Measurements from ENCODE around the gene PPP1R14C.
A peak's percentile ranks its signal among the peaks of the same experiment; 100 is the strongest.

Gene PPP1R14C

DNA sequence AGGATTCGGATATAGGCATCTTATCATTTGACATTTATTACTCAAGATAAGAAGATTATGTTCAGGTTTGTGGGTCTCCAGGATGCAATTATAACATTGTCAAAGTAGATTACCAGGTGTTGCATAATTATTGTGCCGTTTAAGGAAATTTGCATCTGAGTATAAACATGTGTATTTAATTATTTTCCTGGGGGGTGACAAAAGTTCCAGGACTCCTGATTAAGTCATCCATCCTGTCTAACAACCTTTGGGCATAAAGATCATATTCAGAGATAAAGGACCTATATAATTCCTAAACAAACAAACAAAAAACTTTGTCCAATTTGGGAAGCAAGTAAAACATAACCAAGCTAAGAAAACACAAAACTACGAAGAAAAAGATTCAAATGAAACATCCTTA lies 3.3 kb upstream of the PPP1R14C start:
- DNase-seq: no peak

DNA sequence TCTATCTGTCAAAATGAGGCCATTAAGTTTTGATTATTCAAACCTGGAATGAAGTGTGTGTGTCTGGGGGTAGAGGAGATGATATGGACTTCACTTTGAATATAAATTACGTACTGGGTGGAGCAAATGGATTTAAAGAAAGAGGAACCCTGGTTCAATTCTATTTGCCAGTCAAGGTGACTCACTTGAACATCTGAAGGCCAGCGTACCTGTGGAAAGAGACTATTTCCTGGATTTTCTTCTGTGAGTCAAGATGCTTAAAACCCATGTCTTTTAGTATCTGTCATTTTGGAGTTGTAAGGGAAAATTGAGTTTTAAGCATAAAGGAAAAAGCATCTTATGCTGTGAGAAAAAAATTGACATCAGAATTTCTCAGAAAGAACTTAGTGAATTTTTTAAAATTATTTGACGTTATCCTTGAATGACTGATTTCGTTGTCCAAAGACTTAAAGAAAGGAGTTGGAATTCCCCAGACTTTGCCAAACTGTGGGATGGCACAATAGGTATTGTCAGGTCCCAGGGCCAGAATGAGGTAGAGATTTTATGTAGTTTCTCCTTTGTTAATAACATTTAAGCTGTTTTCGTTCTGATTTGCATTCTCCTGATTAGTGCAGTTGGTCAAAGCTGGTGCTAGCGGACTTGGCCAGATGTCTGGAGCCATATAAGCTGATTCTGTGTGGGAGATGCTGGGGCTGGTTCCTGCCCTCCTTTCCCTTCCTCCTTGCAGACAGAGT lies 2.4 kb upstream of the PPP1R14C start:
- DNase-seq: no peak

DNA sequence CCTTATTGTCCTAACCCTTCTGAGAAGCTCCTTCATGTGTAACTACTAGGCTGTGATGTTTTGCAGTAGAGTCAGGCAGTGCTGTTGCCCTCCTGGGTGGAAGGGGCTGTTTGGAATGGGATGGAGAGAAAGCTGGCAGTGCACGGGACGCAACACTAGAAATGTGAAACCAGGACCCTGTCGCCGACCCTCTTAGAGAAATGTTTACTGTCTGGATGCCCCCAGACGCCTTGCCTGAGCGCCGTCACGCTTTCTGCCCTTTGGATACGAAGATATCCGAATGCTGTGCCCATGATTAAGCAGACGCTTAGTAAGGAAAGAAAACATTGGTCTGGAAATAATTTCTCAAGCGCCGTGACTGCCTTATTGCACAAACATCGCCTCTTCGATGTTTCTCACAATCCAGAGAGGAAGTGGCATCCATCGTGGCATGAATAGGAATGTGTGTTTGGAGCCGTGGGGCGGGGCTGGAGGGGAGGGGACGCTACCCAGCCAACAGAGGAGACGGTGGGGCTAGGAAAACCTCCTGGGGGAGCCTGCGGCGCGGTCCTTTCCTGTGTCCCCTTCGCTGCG lies 661 bp upstream of the PPP1R14C start:
- peak; percentile 50 for DNase-seq

DNA sequence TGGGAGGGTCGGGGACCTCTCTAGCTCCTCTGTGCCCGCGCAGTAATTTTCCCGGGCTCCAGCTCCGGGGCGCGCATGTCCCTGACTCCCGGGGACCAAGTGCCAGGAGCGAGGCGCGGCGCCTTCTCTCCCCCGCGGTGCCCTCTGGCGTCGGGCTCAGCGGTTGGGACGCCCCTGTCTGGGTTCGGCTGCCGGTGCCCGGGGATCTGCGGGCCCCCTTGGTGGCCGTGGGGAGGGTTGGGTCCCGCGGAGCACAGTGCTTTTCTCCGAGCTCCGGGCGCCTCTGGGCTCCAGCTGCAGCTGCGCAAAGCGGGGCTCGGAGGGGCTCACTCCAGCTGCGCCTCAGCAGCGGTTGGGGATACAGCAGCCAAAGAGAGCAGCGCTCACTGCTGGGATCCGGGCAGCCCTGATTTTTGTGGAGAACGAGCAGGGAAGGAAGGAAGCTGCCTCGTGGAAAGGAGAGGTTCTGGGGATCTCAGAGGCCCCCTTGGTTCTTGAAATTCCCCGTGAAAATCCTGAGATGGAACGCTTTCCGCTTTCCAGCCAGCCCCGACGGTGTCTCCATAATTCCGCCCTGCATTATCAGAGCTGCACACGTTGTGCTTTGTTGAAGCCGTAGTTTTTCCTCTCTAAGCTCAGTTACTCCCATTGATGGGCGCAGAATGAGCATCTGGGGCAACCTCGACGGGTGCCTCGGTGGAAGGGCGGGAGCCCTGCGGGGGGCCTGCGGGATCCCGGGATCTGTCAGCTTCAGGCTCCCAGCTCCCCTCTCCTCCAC lies 861 bp downstream of the PPP1R14C start:
- DNase-seq: no peak

DNA sequence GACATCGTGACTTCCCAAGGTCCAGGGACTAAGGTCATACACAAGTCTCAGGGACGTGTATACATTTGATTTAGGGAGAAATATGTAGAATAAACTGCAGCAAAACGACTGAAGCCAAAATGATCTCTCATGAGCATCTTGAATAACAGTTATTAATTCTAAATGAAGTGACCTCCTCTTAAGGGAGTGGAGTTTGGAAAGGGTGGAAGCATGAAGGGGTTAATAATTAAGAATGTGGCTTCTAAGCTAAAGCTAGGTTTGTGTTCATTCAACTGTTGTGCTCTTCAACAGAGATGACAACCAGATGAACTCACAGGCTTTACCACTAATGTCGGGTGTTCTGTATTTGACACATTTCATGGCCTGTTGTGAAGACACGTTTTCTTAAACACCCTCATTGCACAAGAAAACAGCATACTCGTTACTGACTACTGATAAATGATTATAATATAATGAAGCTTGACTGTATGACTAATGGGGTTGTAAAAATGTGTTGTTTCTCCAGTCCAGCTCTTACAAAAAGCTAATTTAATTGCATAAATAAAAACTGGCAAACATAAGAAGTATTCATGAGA lies 1.5 kb downstream of the PPP1R14C start:
- DNase-seq: no peak

DNA sequence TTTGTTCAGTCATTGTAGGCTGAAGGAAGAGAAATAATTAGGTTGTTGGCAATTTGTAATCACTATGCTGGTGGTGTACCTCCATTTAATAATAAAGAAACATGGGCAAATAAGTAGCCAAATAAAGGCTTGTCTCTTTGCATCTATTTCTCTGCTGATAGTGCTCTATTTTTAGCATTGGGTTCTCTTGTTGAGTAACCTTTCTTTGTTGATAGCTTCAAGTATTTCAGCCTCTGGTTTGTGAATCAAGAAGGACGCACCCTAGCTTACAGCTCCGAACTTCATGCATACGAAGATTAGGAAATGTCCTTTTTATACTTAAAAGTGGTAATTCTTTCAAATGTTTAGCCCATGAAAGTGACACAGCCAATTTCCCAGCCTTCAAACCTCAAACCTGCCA lies 2.6 kb downstream of the PPP1R14C start:
- DNase-seq: no peak

DNA sequence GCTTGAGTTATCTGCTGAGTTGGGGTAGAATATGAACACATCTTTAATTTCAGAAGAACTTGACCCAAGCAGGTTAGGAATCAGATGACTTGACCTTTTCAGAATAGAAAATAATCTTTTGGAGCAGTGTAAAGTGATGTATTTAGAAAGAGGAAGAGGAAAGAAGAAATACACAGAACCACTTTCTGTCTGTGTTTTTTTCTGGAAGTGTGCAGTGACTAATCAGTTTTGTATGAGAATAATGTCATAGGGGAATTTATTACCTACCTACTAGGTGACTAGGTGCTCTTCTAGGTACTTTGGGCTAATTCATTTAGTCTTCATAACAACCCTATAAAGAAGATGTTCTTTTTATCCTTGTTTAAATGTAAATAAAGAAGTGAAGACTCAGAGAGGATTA lies 3.0 kb downstream of the PPP1R14C start:
- no peak for DNase-seq

DNA sequence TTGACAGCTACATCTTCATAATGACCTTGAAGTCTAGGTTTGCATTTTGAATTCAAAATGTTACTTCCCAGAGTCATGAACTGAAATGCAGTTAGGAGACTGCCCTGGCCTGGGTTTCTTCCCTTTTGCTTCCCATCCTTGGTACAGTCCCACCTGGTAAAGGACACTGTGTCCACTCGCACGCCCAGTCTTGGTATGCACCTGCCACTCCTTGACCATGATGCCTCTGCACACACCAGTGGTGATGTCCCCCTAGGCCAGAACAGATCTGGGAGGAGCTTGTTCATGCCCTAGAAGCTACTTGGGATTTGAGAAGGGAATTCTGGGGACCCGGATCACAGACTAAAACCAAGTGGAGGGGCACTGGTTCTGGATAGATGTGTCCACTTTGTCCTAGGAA lies 3.6 kb downstream of the PPP1R14C start:
- no peak for DNase-seq

DNA sequence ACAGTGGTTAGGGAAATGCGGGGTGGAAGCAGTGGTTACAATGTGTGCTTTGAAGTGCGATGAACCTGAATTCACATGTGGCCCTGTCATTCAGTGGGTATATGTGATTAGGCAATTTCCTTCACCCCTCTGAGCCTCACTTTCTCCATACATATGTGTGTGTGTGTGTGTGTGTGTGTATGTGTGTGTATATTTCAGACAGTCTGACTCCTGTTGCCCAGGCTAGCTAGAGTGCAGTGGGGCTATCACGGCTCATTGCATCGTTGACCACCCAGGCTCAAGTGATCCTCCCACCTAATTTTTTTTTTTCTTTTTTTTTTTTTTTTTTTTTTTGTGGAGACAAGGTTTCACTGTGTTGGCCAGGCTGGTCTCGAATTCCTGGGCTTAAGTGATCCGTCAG lies 6.3 kb downstream of the PPP1R14C start:
- DNase-seq: no peak

DNA sequence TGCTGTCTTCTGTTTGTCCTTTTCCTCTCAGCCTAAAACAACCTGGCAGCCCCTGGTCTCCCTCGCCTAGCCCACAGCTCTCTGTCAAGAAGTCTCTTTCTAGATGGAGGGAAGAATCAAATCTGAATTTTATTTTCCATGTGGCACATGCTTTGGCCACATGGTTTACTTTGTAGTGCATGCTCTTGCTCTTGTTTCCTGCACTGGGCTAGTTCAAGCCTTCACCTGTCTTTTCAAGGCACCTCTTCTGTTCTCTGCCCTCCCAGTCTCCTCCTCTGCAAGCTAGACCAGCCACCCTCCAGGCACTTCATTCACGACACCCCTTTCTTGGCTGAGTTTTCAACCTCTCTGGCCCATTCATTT lies 7.6 kb downstream of the PPP1R14C start:
- no peak for DNase-seq

DNA sequence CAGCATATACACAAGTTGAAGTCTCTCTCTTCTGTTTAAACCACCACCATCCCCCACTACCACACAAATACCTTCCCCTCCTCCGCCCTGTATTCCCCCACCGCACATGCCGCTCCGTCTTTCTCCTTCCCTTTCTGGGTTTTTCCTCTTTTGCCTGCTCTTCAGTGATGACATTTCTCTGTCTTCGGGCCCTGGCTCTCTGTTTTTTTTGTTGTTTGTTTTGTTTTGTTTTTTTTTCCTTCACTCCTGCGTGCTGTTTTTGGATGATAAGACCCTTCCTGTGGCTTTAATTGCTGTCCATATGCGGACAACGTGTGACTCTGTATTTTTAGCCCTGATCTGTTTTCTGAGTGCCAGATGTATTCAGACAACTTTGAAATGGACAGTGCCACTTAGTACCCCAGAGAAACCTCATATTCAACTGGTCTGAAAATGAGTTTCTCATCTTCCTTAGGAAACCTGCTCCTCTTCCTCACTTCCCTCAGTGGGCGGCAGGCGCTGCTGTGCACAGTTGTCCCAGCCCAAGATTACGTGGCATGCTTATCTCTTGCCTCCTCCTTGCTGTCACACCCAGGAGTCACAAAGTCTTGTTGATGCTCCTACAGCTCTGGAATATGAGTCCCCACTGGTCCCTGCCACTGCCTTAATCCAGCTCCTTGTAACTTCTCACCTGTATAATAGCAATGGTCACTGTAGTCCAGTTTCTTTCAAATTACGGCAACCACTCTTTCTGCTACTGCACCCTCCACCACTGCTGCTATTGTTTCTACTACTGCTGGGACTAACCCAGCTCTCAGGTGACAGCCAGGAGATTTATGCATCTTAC lies 8.2 kb downstream of the PPP1R14C start:
- no peak for DNase-seq

DNA sequence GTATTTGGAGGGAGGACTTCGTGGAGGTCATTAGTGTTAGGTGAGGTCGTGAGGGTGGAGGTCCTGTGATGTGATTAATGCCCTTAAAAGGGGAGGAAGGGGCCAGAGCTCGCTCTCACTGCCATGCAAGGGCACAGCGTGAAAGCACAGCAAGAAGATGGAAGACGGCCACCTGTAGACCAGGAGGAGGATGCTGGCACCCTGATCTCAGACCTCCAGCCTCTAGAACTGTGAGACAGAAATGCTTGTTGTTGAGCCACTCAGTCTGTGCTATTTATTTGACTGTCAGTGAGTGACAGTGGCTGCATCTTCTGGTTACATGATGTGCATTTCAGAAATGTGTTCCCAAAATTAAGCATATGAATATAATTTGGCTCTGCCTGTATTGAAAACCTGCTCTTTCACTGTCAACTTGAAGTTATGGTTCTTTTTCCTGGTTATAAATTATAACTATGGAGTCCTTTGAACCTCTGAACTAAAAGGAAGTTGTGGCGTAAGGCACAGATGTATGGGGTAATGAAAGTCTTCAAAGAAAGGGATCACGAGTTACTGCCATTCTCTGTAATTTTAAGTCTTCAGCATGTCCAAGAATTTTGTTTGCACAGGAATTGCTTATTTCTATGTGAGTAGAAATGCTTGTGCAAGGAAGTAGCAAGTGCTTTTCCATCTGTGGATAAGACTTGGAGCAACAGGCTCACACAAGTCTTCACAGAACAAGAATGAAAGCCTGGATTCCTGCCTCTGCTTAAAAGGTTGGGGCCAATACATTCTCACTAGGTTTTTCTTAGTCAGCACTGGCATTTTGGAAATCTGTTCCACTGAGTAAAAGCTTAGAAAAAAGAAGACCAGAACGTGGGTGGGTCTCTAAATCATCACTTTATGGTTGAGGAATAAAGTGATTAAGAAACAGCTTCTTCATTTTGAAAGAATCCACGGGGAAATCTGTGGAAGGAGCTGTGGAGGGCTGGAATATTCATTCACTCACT lies 10.3 kb downstream of the PPP1R14C start:
- no peak for DNase-seq

DNA sequence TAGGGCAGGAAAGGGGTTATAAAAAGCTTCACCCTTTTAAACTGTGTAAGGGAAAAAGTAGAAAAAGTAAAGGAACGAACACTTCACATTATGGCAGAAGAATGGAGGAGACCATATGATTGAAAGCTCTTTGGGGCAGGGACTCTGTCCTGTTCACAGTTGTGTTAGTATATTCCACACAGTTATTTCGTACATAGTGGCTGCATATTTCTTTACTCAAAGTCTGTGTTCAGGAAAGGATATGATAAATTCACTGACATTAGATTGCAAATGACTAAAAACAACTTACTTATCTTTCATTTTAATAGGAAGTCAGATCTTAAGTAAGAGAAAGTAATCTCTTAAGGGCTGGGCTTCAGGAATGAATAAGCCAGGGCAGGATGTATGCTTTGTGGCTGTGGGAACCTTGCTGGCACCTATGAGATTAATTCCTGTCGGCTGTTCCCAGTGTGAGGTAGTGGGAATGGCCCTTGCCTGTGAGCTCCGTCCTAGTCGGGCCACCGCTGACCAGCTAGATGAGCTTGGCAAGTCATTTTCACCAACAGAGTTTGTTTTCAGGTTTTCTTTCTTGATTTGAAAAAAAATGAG lies 11.2 kb downstream of the PPP1R14C start:
- no peak for DNase-seq

DNA sequence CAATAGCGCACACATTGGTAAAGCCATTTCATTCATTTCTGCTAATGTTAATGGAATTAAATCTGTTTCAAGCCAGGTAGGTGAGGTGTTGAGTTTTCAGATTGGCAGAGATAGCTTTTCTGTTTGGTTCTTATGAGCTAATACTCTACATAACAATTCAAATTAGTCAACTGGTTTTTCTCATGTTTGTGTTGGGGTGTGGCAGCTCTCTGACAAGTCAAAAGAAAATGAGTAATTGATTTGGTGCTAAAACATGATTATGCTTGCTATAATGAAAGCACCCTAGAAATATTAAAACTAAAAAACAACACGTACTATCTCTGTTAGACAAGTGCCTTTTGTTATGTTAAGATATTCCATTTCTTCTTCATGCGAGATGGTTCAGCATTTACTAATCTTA lies 13.6 kb downstream of the PPP1R14C start:
- no peak for DNase-seq

DNA sequence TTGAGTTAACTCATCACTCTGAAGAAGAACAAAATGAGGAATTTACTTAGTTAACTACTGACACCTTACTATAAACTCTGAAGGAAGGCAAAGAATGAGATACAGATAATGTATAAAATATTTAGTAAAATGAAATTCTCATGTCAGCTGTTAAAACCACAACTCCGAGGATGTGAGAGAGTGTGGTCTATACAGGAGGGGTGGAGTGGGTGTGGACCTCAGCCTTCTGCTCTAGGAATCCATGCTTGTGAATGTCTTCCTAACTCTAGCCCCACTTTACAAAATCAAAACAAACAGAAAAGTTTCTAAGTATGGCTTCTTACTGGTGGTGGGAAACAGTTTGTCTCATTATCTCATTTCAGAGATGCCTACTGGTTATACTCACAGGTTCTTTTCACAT lies 14.2 kb downstream of the PPP1R14C start:
- no peak for DNase-seq

DNA sequence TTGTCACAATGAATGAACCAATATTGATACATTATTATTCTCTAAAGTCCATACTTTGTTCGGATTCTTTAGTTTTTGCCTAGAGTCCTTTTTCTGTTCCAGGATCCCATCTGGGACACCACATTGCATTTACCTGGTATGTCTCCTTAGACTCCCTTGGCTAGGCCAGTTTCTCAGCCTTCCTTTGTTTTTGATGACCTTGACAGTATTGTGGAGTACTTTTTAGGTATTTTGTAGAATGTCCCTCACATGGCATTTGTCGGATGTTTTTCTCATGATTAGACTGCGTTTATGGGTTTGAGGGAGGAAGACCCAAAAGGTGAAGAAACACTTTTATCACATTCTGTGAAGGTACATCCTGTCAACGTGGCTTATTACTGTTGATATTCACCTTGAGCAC lies 16.9 kb downstream of the PPP1R14C start:
- DNase-seq: no peak

DNA sequence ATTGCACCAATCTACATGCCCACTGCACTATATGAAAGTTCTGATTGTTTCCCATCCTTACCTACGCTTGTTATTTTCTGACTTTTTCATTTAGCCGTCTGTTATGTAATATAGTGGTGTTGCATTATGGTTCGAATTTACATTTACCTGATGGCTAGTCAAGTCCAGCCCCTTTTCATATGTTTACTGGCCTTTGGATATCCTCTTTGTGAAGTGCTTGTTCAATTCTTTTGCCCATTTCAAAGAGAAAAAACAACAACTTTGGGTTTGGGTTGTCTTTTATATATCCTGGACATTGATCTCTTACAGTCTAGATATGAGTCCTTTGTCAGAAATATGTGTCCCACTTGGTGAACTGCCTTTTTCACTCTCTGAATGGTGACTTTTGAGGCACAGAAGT lies 21.1 kb downstream of the PPP1R14C start:
- DNase-seq: no peak

DNA sequence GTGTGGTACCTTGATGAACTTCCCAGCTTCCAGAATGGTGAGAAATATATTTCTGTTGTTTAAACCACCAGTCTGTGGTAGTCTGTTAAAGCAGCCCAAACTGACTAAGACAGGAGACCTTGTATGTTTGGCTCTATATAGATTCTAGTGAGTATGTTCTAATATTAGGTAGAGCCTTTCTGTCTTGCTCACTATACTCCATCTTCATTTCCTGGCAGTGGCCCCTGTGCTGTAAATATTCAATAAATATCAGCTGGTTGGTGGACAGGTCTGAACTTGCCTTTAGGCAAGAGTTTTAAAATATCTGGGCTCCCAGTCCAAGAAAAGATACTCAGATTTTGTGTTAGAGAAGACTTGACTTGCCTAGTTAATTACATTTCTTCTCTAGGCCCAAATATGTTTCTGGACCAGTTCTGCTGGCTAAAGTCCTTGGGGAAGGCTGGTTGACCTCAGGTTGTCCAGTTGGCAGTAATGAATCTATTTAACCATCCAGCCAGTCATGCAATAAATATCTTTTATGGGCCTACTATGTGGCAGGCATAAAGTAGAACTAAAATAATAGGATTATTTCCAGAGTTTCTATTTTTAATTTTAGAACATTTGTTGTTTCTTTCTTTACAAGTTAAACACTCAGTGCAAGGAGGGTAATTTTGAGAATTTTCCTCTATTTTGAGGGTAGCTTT lies 22.3 kb downstream of the PPP1R14C start:
- DNase-seq: no peak

DNA sequence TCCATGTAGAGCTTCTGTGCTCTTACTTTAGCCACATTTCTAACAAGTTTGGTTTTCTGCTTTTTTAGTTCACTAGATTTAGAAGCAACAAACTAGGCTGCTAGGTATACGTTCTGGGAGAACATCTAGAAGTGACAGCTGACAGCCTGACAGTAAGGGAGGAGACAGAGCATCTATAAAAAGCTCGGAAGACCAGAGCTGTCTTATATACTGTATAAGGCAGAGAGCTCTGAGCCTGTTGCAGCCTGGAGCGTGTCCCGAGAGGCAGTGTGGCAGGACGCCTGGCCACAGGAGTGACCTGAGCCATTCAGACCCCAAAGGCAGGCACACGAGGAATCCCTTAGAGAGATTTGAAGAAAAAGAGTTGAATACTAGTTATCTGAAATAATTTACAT lies 24.6 kb downstream of the PPP1R14C start:
- no peak for DNase-seq

DNA sequence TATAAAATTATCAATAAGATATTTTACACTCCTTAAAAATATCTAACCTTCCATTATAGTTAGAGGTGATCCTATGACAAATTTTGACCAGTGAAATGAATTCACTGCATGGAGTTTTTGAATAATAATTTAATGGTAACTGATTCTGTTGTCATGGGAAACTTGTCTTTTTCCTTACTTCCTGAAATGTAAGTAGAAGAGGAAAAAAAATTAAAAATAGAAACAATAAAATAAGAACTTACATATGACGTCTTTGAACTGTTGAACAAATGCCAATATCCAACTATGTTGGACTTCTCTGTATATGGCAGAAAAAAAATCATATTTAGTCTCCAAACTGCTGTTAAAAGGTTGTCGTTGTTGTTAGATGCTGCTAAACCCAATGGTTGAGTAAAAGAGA lies 26.3 kb downstream of the PPP1R14C start:
- DNase-seq: no peak

DNA sequence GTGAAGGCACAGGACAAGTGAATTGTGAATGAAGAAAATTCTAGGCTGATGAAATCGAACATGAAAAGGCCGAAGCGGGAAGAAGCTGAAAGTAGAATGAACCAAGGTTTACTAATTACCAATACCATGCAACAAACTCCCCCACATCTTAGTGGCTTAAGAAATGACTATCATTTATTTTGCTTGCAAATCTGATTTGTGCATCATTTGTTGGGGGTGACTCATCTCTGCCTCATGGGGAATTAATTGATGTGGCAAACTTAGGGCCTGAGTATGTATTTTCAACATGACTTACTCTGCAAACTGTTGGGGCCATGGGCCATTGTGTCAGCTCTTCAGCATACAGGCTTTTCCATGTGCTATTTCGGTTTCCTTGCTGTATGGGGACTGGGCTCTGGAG lies 26.8 kb downstream of the PPP1R14C start:
- DNase-seq: peak; percentile 42
